GM19438 (cell line): ENCODE data around the gene HBEGF.

ENCODE experiments used
- ATAC-seq: cut with Tn5 transposase; IDR thresholded peaks from one replicate; pipeline ENCODE4 v1.9.1; 2021; ENCODE audit warnings: low read depth; ENCODE audit not compliant: unreplicated experiment

Gene HBEGF, protein sequence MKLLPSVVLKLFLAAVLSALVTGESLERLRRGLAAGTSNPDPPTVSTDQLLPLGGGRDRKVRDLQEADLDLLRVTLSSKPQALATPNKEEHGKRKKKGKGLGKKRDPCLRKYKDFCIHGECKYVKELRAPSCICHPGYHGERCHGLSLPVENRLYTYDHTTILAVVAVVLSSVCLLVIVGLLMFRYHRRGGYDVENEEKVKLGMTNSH

GRCh38 chr5:140346348-140347221 is at the start of gene HBEGF:
Gene HBEGF, minus strand, starts transcription at chr5:140346603. Its CDS starts 275 bp downstream, at chr5:140346328.
- peak; percentile 74 for ATAC-seq

DNA sequence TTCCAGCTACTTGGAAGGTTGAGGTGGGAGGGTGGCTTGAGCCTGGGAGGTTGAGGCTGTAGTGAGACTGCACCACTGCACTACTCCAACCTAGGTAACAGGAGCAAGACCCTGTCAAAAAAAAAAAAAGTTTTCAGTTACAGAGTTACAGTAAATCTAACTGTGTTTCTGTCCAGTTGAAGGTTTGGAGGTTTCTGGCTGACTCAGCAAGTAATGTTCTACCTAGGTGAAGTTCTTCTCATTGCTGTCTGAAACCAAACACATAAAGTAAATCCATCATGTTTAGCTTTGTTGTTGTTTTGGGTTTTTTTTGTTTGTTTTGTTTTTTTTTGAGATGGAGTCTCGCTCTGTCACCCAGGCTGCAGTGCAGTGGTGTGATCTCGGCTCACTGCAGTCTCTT is 47.3 kb upstream of the HBEGF start:
- ATAC-seq, result no peak

DNA sequence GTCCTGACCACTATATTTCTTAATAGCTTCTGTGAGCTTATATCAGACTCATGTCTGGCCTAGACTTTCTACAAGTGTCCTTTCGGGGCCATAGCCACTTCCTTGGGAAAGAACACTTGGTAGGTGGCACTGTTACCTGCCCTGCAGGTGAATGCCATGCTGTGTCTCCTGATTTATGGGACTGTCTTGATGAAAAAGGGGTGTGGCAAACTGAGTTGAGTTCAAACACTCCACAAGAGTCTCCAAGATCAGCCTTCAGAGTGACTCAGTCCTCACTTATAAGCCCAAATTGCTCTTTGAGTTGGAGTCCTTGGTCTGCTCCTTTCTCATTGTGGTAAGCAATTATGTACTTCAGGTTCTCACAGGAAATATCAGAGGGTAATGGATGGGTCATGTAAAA is 45.3 kb upstream of the HBEGF start:
- ATAC-seq, result no peak

- no peak for ATAC-seq
Observed at GRCh38 chr5:140391312-140391711, 44.9 kb upstream of the HBEGF start.

GRCh38 chr5:140388052-140388451 is 41.6 kb upstream of the HBEGF start:
- ATAC-seq, result no peak

DNA sequence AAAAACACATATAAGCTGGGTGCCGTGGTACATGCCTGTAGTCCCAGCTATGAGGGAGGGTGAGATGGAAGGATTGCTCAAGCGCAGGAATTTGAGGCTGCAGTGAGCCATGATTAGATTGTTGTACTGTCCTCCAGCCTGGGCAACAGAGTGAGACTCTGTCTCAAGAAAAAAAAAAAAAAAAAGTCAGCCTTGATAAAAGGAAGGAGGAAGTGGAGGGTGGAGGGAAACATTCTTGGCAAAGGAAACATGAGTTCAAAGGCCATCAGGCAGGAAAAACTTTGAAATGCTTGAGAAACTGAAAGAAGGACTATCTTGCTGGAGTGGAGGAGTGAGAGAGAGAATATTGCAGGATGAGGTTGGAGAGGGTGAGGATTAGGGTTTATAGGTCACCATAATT is 36.9 kb upstream of the HBEGF start:
- no peak for ATAC-seq

DNA sequence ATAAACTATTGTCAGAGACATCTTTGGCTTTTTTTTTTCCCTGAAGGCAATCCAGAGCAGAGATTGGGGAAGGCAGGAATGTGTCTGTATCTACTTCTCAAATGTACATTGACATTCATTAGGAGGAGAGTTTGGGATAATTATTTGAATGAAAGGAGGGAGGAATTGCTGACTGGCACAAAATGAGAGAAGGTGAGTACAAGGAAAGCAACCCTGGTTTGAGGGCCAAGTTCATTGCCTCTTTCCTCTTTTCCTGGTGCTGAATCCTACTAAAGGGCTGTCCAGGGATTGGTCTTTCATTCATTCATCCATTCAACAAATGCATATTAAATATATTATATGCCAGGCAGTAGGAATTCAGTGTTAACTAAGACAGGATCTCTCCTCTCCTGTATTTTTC is 36.5 kb upstream of the HBEGF start:
- no peak for ATAC-seq

DNA sequence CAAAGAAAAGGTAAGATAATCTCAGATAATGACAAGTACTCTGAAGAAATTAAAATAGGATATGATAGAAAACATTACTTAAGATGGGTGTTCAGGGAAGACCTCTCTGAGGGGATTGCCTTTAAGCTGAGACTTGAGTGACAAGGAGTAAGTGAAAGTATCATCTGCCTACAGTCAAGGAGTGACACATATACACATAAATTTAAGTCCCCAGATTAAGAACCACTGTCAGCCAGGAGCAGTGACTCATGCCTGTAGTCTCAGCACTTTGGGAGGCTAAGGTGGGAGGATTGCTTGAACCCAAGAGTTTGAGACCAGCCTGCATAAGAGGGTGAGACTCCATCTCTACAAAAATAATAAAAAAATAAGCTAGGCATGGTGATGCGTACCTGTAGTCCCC is 35.6 kb upstream of the HBEGF start:
- no peak for ATAC-seq

DNA sequence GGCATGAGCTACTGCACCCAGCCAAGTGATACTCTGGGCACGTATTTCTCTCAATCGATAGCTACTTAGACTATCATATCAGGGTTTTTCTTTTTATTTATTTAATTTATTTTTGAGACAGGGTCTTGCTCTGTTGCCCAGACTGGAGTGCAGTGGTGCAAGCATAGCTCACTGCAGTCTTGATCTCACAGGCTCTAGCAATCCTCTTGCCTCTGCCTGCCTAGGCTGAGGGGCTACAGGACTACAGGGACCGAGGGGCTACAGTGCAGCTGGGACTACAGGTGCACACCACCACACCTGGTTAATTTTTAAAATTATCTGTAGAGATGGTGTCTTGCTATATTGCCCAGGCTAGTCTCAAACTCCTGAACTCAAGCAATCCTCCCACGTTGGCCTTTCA is 34.9 kb upstream of the HBEGF start:
- ATAC-seq, result no peak

- peak; percentile 63 for ATAC-seq
Observed at GRCh38 chr5:140372971-140373487, 26.6 kb upstream of the HBEGF start.

GRCh38 chr5:140371356-140372151 is 25.2 kb upstream of the HBEGF start:
- no peak for ATAC-seq

GRCh38 chr5:140367256-140368013 is 21.0 kb upstream of the HBEGF start:
- ATAC-seq, result no peak

GRCh38 chr5:140366589-140367255 is 20.3 kb upstream of the HBEGF start:
- ATAC-seq, result no peak

DNA sequence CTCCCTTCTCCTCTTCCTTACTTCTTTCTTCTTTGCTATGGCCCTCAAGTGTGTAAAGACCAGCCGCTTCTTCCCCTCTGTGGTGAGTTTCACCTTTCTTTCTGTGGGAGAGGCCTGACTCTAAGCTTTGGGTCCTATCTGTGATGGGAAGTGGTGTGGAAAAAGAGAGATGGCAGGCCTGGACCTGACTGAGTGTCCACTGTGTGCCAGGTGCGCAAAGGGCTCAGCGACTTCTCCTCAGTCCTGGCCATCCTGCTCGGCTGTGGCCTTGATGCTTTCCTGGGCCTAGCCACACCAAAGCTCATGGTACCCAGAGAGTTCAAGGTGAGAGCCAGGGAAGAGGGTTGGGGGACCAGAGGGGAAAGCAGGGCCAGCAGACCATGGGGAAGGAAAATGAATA is 19.5 kb upstream of the HBEGF start:
- ATAC-seq, result no peak

- ATAC-seq, result no peak
Observed at GRCh38 chr5:140365282-140365681, 18.9 kb upstream of the HBEGF start.

GRCh38 chr5:140364472-140364765 is 18.0 kb upstream of the HBEGF start:
- ATAC-seq, result no peak

- no peak for ATAC-seq
Observed at GRCh38 chr5:140363631-140364471, 17.4 kb upstream of the HBEGF start.

DNA sequence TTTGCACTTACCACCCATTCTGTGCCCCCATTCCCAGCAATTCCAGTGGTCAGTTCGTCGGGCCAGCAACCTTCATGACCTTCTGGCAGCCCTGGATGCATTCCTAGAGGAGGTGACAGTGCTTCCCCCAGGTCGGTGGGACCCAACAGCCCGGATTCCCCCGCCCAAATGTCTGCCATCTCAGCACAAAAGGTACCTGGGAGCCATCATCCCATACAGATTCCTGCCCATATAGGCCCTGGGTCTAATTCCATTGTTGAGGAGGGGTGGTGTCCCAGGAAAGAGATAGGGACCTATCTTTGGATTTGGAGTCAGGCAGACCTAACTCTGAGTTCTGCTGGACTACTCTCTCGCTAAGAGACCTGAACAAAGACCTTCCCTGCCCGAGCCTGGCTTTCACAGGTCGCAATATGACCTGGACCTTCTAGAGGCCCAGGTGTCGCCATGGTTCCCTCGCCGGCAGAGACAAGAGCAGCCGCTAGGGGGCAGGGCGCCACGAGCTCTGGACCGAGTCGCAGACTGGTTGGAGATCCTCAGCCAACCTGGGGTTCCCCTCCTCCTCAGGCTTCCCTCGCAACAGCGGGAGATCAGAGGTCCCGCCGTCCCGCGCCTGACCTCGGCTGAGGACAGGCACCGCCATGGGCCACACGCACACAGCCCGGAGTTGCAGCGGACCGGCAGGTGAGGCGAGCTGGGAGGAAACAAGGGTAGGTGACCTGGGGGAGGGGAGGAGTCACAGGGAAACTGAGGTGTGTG is 16.6 kb upstream of the HBEGF start:
- ATAC-seq, result peak; percentile 89
